Subcutaneous abdominal adipose tissue (tissue), 5 donors: ENCODE data around the gene GNPAT.
A peak's percentile ranks its signal among the peaks of the same experiment; 100 is the strongest.

Experiments
- H3K27ac ChIP-seq: one replicate; pipeline ENCODE4 v1.7.0; 2013; ENCODE audit warnings: low read depth, mild to moderate bottlenecking, inconsistent platforms, low read length, moderate library complexity
- H3K27me3 ChIP-seq, 5 donors: one replicate each; pipeline ENCODE4 v1.7.0; 2013; ENCODE audit warnings: low read length in 5 of 5, inconsistent platforms in 1 of 5; ENCODE audit not compliant: control insufficient read depth in 5 of 5, insufficient read depth in 4 of 5
- H3K36me3 ChIP-seq, 5 donors: one replicate each; pipeline ENCODE4 v1.7.0; 2013; ENCODE audit warnings: low read length in 5 of 5; ENCODE audit not compliant: control insufficient read depth in 5 of 5, insufficient read depth in 5 of 5
- H3K4me1 ChIP-seq, 5 donors: one replicate each; pipeline ENCODE4 v1.7.0; 2013; ENCODE audit warnings: low read length in 5 of 5, mild to moderate bottlenecking in 3 of 5, moderate library complexity in 1 of 5; ENCODE audit not compliant: control insufficient read depth in 5 of 5, insufficient read depth in 5 of 5
- H3K4me3 ChIP-seq, 5 donors: one replicate each; pipeline ENCODE4 v1.7.0; 2013; ENCODE audit warnings: low read length in 5 of 5, low read depth in 1 of 5
- H3K9ac ChIP-seq, 5 donors: one replicate each; pipeline ENCODE4 v1.7.0; 2013; ENCODE audit warnings: low read length in 5 of 5, mild to moderate bottlenecking in 4 of 5, moderate library complexity in 3 of 5
- H3K9me3 ChIP-seq, 5 donors: one replicate each; pipeline ENCODE4 v1.7.0; 2013; ENCODE audit warnings: low read length in 5 of 5; ENCODE audit not compliant: control insufficient read depth in 5 of 5
- donor health status: healthy.
- donor health status: healthy.
- donor health status: healthy.
- donor health status: healthy.
- donor health status: healthy.

GNPAT gene

DNA sequence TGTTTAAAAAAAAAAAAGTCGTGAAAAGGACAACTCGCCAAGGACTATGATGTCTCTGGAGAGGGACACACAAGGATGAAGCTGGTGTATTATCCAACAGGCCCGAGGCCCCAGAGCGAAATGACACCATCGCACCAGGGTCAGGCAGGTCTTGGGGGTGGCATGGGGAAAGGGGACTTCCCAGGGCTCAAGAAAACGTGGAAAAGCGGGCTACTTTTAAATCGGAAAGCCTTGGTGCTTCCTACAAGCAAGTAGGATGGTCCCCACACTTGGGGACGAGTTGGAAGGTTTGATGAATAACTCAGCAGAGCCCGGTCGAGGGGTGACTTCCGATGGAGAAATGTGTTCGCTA lies 505 bp upstream of the GNPAT start:
- peak overlapping the region; percentile 80 for H3K27ac ChIP-seq
- peak overlapping the region; percentile 79 to 98 (median 96) for H3K4me3 ChIP-seq
- H3K27me3 ChIP-seq: no peaks in the 10 kb centered on the region
- H3K36me3 ChIP-seq: peaks cover 0 to 16% (median 14%) of the 10 kb centered on the region in 5 donors
- H3K9me3 ChIP-seq: no peaks in the 10 kb centered on the region
- H3K9ac ChIP-seq: peak overlapping the region; percentile 33 to 98 (median 93)
- H3K4me1 ChIP-seq: peaks cover 2 to 71% (median 62%) of the 10 kb centered on the region in 5 donors

DNA sequence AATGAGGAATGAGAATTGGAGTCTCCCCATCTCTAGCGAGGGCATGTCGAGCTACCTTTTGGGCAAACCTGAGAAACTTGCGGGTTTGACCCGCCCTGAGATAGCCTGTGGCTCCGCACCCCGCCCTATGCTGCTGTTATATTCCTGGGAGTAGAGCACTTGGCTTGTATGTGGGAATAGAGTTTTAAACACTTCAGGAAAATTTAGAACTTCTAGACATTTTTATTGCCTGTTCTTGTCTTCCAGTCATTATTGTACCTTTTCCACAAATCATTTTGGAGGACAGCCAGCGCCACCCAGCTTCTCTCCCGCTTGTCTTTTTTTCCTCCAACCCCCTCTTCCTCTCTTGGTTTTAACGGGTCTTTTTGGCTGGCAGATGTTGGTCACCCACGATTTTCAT lies 738 bp downstream of the GNPAT start:
- peak overlapping the region; percentile 80 for H3K27ac ChIP-seq
- no peaks in the 10 kb centered on the region for H3K9me3 ChIP-seq
- no peaks in the 10 kb centered on the region for H3K27me3 ChIP-seq
- peak overlapping the region; percentile 89 to 98 (median 94) for H3K9ac ChIP-seq
- peak overlapping the region; percentile 79 to 98 (median 96) for H3K4me3 ChIP-seq
- H3K36me3 ChIP-seq: peaks cover 3 to 16% (median 15%) of the 10 kb centered on the region in 5 donors
- peaks cover 2 to 59% (median 51%) of the 10 kb centered on the region in 5 donors for H3K4me1 ChIP-seq

DNA sequence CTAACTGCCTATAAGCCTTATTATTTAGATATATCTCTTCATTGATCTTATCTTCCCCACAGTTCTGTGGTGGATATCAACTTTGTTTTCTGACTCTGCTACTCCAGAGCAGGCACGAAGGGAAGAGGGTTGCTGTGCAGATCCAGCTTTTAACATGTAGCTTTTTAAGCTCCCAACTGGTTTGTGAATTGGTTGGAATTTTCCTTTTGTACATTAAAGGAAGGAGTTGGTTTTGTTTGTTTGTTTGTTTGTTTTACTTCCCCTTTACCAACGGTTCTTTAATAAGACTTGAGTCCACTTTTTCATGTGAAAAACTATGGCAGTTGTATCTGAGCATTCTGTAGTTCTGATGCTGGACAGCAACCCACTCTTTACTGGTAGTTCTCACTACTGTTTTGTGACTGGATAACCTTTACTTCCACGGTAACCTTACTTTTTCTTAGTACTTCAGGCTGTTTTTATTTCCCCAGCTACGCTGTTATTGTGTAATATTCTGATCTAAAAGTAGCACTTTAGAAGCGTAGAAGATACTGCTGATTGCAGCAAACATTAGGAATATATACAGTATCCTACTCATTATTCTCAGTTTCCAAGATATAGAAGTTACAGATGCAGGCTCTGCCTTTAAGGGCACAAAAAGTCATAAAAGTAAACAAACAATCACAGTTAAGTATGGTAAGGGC lies 1.6 kb downstream of the GNPAT start:
- peaks cover 3 to 12% (median 9%) of the 10 kb centered on the region in 5 donors for H3K36me3 ChIP-seq
- peak overlapping the region in 2 of 5 donors; percentile 79 to 98 for H3K4me3 ChIP-seq
- peaks cover 2 to 51% (median 42%) of the 10 kb centered on the region in 5 donors for H3K4me1 ChIP-seq
- no peak overlapping the region for H3K27ac ChIP-seq
- no peaks in the 10 kb centered on the region for H3K9me3 ChIP-seq
- no peaks in the 10 kb centered on the region for H3K27me3 ChIP-seq
- peak overlapping the region in 4 of 5 donors; percentile 57 to 96 (median 91) for H3K9ac ChIP-seq

DNA sequence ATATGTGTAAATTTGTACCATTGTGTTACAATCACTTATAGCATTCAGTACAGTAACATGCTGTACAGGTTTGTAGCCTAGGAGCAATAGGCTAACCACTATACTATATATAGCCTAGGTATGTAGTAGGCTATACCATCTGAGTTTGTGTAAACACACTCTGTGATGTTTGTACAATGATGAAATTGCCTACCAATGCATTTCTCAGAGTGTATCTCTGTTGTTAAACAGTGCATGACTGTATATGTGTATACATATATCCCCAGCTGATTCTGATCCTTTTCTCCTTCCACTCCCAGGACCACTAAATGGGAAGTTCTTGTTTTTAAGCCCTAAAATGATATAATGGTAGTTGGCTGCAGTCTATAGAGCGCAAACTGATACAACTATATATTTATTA lies 7.8 kb downstream of the GNPAT start:
- peaks cover 13 to 27% (median 23%) of the 10 kb centered on the region in 5 donors for H3K36me3 ChIP-seq

DNA sequence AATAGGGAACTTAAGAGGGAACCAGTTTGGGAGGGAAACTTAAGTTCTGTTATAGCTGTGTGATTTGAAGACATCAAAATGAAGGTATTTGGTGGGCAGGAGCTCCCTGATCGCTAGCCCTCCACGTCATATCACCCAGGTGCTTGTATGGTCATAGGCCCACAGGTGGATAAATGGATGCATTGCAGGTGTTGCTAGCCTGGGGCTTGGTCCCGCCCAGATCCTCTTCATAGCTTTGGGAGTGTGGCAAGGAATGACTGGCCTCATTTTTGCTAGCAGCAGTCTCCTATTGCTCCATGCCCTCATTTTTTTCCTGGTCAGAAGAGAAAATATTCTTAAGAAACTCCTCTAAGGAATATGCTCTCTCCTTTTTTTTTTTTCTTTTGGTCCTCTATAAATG lies 11.3 kb downstream of the GNPAT start:
- Histone ChIP-seq H3K36me3 (peaks cover 22 to 46% (median 37%) of the 10 kb centered on the region in 5 donors), H3K9me3 (no peaks in the 10 kb centered on the region)

More for the DNA sequence above, 7.8 kb downstream of the GNPAT start:
- peaks cover 0 to 3% (median 0%) of the 10 kb centered on the region in 5 donors for H3K4me1 ChIP-seq
- H3K27me3 ChIP-seq: no peaks in the 10 kb centered on the region
- H3K9ac ChIP-seq: no peak overlapping the region
- no peak overlapping the region for H3K27ac ChIP-seq
- no peak overlapping the region for H3K4me3 ChIP-seq
- H3K9me3 ChIP-seq: no peaks in the 10 kb centered on the region

DNA sequence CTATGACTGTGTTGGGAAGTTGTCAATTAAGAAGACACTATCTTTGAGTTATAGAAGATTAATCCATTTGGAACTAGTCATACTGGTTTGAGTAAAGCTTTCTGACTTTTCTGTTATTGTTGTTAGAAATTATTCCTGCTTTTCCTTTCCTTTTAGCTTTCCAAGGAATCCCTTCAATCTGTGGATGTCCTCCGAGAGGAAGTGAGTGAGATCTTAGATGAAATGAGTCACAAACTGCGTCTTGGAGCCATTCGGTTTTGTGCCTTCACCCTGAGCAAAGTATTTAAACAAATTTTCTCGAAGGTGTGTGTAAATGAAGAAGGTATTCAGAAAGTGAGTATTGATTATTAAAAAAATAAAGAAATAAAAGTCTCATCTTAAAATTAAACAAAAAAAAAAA lies 19.3 kb downstream of the GNPAT start:
- Histone ChIP-seq H3K4me1 (no peaks in the 10 kb centered on the region), H3K27ac (no peak overlapping the region), H3K4me3 (no peak overlapping the region), H3K9me3 (no peaks in the 10 kb centered on the region), H3K27me3 (no peaks in the 10 kb centered on the region), H3K36me3 (peaks cover 51 to 79% (median 65%) of the 10 kb centered on the region in 5 donors), H3K9ac (no peak overlapping the region)

More for the DNA sequence above, 11.3 kb downstream of the GNPAT start:
- Histone ChIP-seq H3K9ac (no peak overlapping the region), H3K27me3 (no peaks in the 10 kb centered on the region), H3K4me3 (no peak overlapping the region), H3K4me1 (no peaks in the 10 kb centered on the region), H3K27ac (no peak overlapping the region)

DNA sequence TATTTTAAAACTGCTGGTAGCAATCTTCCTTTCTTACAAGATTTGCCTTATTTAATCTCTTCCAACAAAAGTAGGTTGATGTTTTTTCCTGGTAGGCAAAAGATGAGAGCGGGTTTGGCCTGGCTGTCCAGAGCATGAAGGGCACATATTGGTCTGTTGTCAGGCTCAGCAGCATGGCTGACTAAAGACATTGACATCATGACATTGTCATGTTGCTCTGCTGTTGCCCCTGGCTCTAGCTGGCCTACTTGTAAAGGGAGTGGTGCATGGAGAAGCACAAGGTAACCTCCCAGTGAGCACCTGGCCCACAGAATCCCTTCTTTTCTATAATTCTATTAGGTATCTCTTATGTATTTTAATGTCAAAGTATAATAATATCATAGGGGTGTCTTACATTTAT lies 23.6 kb downstream of the GNPAT start:
- Histone ChIP-seq H3K9me3 (no peaks in the 10 kb centered on the region), H3K9ac (no peak overlapping the region), H3K27ac (no peak overlapping the region), H3K36me3 (peaks cover 71 to 84% (median 78%) of the 10 kb centered on the region in 5 donors), H3K4me1 (no peaks in the 10 kb centered on the region), H3K27me3 (no peaks in the 10 kb centered on the region), H3K4me3 (no peak overlapping the region)

DNA sequence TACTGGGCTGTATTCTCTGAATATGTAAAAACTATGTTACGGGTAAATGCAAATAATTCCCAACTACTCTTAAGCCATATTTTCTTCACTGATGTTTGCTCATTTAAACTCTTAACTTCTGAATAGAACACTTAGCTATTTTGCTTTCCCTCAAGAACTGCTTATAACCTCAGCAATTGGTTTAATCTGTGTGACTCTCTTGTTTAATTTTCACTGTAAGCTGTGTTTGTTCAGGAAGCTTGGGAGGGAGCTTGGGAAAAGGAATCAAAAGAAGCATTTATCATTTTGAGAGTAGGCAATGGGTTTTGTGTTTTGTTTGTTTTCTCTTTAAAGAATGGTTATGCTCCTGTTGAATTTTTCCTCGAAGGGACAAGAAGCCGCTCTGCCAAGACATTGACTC lies 24.4 kb downstream of the GNPAT start:
- Histone ChIP-seq H3K4me3 (no peak overlapping the region), H3K9me3 (no peaks in the 10 kb centered on the region), H3K27me3 (no peaks in the 10 kb centered on the region), H3K4me1 (no peaks in the 10 kb centered on the region), H3K27ac (no peak overlapping the region), H3K36me3 (peaks cover 69 to 83% (median 81%) of the 10 kb centered on the region in 5 donors), H3K9ac (no peak overlapping the region)

DNA sequence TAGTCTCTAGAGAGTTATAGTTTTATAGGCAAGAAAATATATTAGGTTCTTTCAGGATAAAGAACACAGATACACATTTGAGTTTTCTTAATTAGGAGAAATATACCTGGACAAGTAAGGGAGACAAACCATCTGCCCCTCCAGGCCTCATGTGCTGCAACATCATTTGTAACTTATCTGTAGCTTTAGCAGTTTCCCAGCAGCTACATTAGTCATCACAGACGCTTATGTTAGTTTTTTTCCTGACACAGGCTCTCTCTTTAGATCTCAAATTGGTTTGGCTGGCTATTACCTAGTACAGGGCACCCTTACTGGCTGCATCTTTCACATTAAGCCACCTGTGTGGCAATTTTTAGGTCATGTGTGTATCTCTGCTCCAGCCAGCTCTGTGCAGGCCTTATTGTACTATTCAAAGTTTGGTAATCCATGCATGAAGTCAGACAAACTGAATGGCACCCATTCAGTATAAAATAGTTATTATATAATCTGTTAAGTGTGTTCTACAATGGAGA lies 25.9 kb downstream of the GNPAT start:
- Histone ChIP-seq H3K9ac (no peak overlapping the region), H3K4me3 (no peak overlapping the region), H3K27me3 (no peaks in the 10 kb centered on the region), H3K27ac (no peak overlapping the region), H3K4me1 (no peaks in the 10 kb centered on the region), H3K36me3 (peaks cover 58 to 81% (median 79%) of the 10 kb centered on the region in 5 donors), H3K9me3 (no peaks in the 10 kb centered on the region)

DNA sequence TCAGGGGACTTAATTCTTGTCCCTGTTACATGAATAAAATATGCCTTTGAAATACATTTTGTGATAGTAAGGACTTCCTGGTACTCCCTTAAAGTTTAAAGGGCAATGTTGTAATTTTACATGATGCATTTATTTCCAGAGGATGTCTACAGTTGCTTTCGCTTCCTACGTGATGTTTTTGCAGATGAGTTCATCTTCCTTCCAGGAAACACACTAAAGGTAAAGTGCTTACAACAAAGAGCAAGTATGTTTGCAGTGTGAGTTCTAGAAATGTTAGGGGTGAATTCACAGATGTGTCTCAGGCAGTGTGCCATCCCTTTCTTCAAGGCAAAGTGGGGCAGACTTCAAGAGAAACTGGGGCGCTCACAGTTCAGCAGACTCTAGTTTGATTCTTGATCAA lies 31.2 kb downstream of the GNPAT start:
- no peak overlapping the region for H3K4me3 ChIP-seq
- H3K27ac ChIP-seq: peak overlapping the region; percentile 4
- H3K36me3 ChIP-seq: peaks cover 51 to 78% (median 69%) of the 10 kb centered on the region in 5 donors
- H3K9me3 ChIP-seq: no peaks in the 10 kb centered on the region
- H3K4me1 ChIP-seq: peaks cover 0 to 6% (median 0%) of the 10 kb centered on the region in 5 donors
- no peak overlapping the region for H3K9ac ChIP-seq
- no peaks in the 10 kb centered on the region for H3K27me3 ChIP-seq
